ENCODE measurements around the gene IPP.
A peak's percentile ranks its signal among the peaks of the same experiment; 100 is the strongest.
"Not testable (repeated sequence)": the region's sequence is repeated elsewhere in the genome, so short reads cannot be mapped to it uniquely, and the experiment has no call there.

IPP gene

GRCh38 chr1:45750298-45751038 lies at the start of gene IPP:
Gene IPP (minus strand): TSS chr1:45750653. CDS start chr1:45746411, 4,242 bp downstream.
- FAIRE-seq, result peak; percentile 71

GRCh38 chr1:45796946-45797345 lies 46.5 kb upstream of the IPP start:
- FAIRE-seq, result no peak

- FAIRE-seq, result no peak
Observed at GRCh38 chr1:45796381-45796780, 45.9 kb upstream of the IPP start.

- no peak for FAIRE-seq
Observed at GRCh38 chr1:45793942-45794604, 43.6 kb upstream of the IPP start.

- FAIRE-seq, result no peak
Observed at GRCh38 chr1:45792744-45793143, 42.3 kb upstream of the IPP start.

- no peak for FAIRE-seq
Observed at GRCh38 chr1:45789601-45790000, 39.1 kb upstream of the IPP start.

- no peak for FAIRE-seq
Observed at GRCh38 chr1:45787905-45788304, 37.5 kb upstream of the IPP start.

GRCh38 chr1:45785583-45785982 lies 35.1 kb upstream of the IPP start:
- no peak for FAIRE-seq

GRCh38 chr1:45775794-45776193 lies 25.3 kb upstream of the IPP start:
- FAIRE-seq, result no peak

- FAIRE-seq, result no peak
Observed at GRCh38 chr1:45772971-45773370, 22.5 kb upstream of the IPP start.

- no peak for FAIRE-seq
Observed at GRCh38 chr1:45769261-45769932, 18.9 kb upstream of the IPP start.

GRCh38 chr1:45767035-45767434 lies 16.6 kb upstream of the IPP start:
- FAIRE-seq, result no peak

- FAIRE-seq, result no peak
Observed at GRCh38 chr1:45765999-45766792, 15.7 kb upstream of the IPP start.

GRCh38 chr1:45762291-45762690 lies 11.8 kb upstream of the IPP start:
- no peak for FAIRE-seq

GRCh38 chr1:45755697-45756096 lies 5.2 kb upstream of the IPP start:
- no peak for FAIRE-seq

GRCh38 chr1:45753248-45754037 lies 3.0 kb upstream of the IPP start:
- FAIRE-seq, result no peak

- FAIRE-seq, result no peak
Observed at GRCh38 chr1:45752441-45753052, 2.1 kb upstream of the IPP start.

GRCh38 chr1:45752014-45752413 lies 1.6 kb upstream of the IPP start:
- FAIRE-seq, result no peak

- not testable (repeated sequence) for FAIRE-seq
Observed at GRCh38 chr1:45751039-45751838, 786 bp upstream of the IPP start.

GRCh38 chr1:45746922-45747321 lies 3.5 kb downstream of the IPP start:
- FAIRE-seq, result no peak

GRCh38 chr1:45739641-45740156 lies 10.8 kb downstream of the IPP start:
- not testable (repeated sequence) for FAIRE-seq

Measured in endometrium (tissue), 2 donors.